ENCODE results near the gene SDHB. TPM values are rescaled to one million over a fixed set of nuclear protein-coding genes. Genes with fewer than 3 reads are reported as not detected.

Gene SDHB
- total RNA-seq, 1 donor from 2014 or later, result 44.9 TPM

DNA sequence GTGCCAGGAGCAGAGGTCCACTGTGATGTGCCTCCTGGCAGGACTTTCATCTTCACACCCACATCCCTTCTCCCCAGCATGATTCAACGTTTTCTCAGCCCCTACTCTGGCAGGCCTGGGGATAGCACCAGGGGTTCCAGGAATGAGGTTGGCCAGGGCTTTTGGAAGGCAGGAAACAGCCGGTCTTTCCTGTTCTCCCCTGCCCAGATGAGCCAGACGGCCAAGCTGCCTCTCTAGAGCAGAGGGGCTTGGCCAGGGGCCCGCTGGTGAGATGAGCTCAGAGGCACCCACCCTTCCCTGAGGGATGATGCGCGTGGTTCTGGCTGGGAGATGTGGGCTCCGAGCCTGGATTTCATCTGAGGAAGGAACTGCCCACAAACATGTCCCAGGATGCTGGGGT lies 69.1 kb downstream of the SDHB start:
- Mint-ChIP-seq H3K27ac (ENCODE audit: unreplicated experiment) (peak overlapping the region; percentile 31), H3K9me3 (ENCODE audit: unreplicated experiment) (no peaks in the 10 kb centered on the region), H3K27me3 (ENCODE audit: unreplicated experiment) (peaks cover 16% of the 10 kb centered on the region), H3K4me1 (ENCODE audit: unreplicated experiment) (peaks cover 17% of the 10 kb centered on the region), H3K4me3 (ENCODE audit: unreplicated experiment) (no peak overlapping the region), H3K36me3 (ENCODE audit: low read depth, unreplicated experiment) (peaks cover 5% of the 10 kb centered on the region)
- DNase-seq (ENCODE audit: low spot score), result peak; percentile 52
- no peak for TF ChIP-seq CTCF (IDR thresholded peaks at IDR 0.05; ENCODE audit: unreplicated experiment)

- Mint-ChIP-seq H3K4me1 (ENCODE audit: unreplicated experiment) (peaks cover 17% of the 10 kb centered on the region), H3K27ac (ENCODE audit: unreplicated experiment) (no peak overlapping the region), H3K9me3 (ENCODE audit: unreplicated experiment) (no peaks in the 10 kb centered on the region), H3K4me3 (ENCODE audit: unreplicated experiment) (no peak overlapping the region), H3K36me3 (ENCODE audit: low read depth, unreplicated experiment) (peaks cover 5% of the 10 kb centered on the region), H3K27me3 (ENCODE audit: unreplicated experiment) (peaks cover 16% of the 10 kb centered on the region)
- no peak for TF ChIP-seq CTCF (IDR thresholded peaks at IDR 0.05; ENCODE audit: unreplicated experiment)
- no peak for DNase-seq (ENCODE audit: low spot score)
Measured at GRCh38 chr1:16983649-16984048, 70.2 kb downstream of the SDHB start.

DNA sequence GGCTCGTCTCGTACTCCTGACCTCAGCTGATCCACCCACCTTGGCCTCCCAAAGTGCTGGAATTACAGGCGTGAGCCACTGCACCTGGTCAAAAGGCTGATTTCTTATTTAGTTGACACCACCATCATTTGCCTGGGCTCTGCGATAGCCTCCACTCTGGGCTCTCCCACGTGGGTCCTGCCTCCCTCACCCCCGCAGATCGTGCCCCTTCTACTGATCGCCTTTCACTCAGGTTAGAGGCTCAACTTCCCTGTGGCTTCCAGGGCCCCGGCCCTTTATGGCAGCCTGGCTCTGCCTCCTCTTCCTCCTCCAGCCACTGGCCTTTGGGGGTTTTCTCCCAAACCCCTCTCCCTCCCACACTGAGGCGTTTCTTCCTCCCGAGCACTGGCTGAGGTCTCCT lies 70.9 kb downstream of the SDHB start:
- H3K27me3 Mint-ChIP-seq (ENCODE audit: unreplicated experiment), result peaks cover 16% of the 10 kb centered on the region
- H3K4me1 Mint-ChIP-seq (ENCODE audit: unreplicated experiment), result peaks cover 17% of the 10 kb centered on the region
- no peak for DNase-seq (ENCODE audit: low spot score)
- H3K36me3 Mint-ChIP-seq (ENCODE audit: low read depth, unreplicated experiment), result peaks cover 5% of the 10 kb centered on the region
- no peak overlapping the region for H3K27ac Mint-ChIP-seq (ENCODE audit: unreplicated experiment)
- TF ChIP-seq CTCF (IDR thresholded peaks at IDR 0.05; ENCODE audit: unreplicated experiment), result no peak
- no peaks in the 10 kb centered on the region for H3K9me3 Mint-ChIP-seq (ENCODE audit: unreplicated experiment)
- no peak overlapping the region for H3K4me3 Mint-ChIP-seq (ENCODE audit: unreplicated experiment)

GRCh38 chr1:16981269-16981849 lies 72.5 kb downstream of the SDHB start:
- H3K4me3 Mint-ChIP-seq (ENCODE audit: unreplicated experiment), result peak overlapping the region; percentile 88
- peak overlapping the region; percentile 4 for H3K27ac Mint-ChIP-seq (ENCODE audit: unreplicated experiment)
- H3K9me3 Mint-ChIP-seq (ENCODE audit: unreplicated experiment), result no peaks in the 10 kb centered on the region
- H3K4me1 Mint-ChIP-seq (ENCODE audit: unreplicated experiment), result peaks cover 19% of the 10 kb centered on the region
- DNase-seq (ENCODE audit: low spot score), result no peak
- no peak for TF ChIP-seq CTCF (IDR thresholded peaks at IDR 0.05; ENCODE audit: unreplicated experiment)
- H3K36me3 Mint-ChIP-seq (ENCODE audit: low read depth, unreplicated experiment), result peaks cover 5% of the 10 kb centered on the region
- H3K27me3 Mint-ChIP-seq (ENCODE audit: unreplicated experiment), result peaks cover 16% of the 10 kb centered on the region

- peaks cover 8% of the 10 kb centered on the region for H3K36me3 Mint-ChIP-seq (ENCODE audit: low read depth, unreplicated experiment)
- peaks cover 21% of the 10 kb centered on the region for H3K4me1 Mint-ChIP-seq (ENCODE audit: unreplicated experiment)
- peak within 1 kb of the TSS; percentile 88 for H3K4me3 Mint-ChIP-seq (ENCODE audit: unreplicated experiment)
Measured at GRCh38 chr1:16980473-16981268, 73.2 kb downstream of the SDHB start, which contains the start of gene MFAP2. MFAP2 (minus strand) TSS chr1:16980620; CDS start chr1:16978273, 2,347 bp downstream.

More at GRCh38 chr1:16980473-16981268, 73.2 kb downstream of the SDHB start, which contains the start of gene MFAP2:
- H3K9me3 Mint-ChIP-seq (ENCODE audit: unreplicated experiment), result no peaks in the 10 kb centered on the region
- TF ChIP-seq CTCF (IDR thresholded peaks at IDR 0.05; ENCODE audit: unreplicated experiment), result no peak
- DNase-seq (ENCODE audit: low spot score), result peak; percentile 47
- peak within 1 kb of the TSS; percentile 24 for H3K27ac Mint-ChIP-seq (ENCODE audit: unreplicated experiment)
- H3K27me3 Mint-ChIP-seq (ENCODE audit: unreplicated experiment), result peaks cover 14% of the 10 kb centered on the region
